TTC549 (cell line): Measurements from ENCODE around the gene FHIT.

ENCODE experiments used
- FAIRE-seq: peaks from 2 replicates; lab custom pipeline; 2012; peaks lifted over from hg19 to GRCh38; lab: Jason Lieb, UNC

The FHIT gene

DNA sequence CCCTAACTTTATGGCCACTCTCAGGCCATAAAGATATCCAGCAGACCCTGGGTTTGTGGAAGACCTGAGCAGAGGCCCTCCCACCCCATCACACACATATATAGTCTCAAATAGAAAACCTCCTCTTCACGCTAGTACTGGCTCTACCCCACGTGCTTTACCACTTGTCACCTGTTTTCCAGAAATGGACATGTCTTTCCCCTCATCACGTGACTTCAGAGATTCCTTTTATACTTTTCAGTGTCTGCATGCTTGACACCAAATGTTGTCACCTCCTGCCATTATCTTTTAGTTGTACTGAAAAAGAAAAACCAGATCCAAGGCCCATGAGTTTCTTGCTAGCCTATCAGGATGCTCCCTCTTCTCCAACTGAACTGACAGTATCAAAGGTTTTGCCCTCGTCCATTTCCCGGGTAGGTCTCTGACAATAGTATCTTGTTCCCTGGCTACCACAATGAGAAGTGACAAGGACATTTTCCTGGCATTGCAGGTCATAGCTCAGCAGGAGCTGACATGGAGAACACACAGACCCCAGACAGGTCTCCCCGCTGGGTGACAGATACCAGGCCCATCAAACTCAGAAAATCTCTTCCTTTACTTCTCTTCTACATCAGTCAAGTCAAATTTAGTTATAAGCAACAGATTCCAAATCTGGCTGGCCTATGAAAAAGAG lies 1551.5 kb downstream of the FHIT start:
- FAIRE-seq: no peak
